GM19324 (cell line): ENCODE results near the gene C2orf92.
"Not testable (repeated sequence)": the region's sequence is repeated elsewhere in the genome, so short reads cannot be mapped to it uniquely, and the experiment has no call there.

ENCODE experiments used
- ATAC-seq: cut with Tn5 transposase; IDR thresholded peaks from one replicate; pipeline ENCODE4 v1.9.1; 2021; ENCODE audit warnings: mild to moderate bottlenecking, moderate library complexity; ENCODE audit not compliant: unreplicated experiment, low FRiP score

Gene C2orf92

GRCh38 chr2:97659256-97660043 lies 10.1 kb upstream of the C2orf92 start:
- no peak for ATAC-seq

- ATAC-seq: no peak
Measured at GRCh38 chr2:97660044-97660774, 9.3 kb upstream of the C2orf92 start.

DNA sequence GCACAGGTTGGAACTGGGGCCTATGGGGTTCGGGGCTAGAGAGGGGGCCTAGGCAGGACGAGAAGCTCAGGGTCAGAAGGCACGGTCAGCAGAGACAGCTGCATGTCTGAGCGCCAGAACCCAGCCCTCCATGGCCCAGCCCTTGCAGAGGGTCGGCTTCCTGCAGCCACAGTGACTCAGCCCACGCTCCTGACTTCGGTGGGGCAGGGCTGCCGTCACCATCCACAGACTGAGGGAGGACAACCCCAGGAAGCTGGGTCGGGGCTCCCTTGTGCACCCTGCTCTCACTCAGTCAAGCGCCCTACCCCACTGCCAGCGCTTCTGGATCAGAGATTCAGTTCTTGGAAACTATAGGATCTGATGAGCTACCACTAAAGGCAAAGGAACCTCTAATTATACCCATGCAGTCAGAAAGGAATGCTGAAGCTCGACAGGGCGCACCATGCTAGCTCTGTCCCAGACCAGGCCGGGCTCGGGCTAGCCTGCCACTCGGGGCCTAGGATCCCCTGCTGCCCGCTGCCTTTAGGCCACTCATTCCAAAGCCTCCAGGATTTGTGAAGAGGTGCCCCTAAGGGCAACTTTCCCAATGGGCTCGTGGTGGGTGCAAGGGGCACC lies 8.6 kb upstream of the C2orf92 start:
- ATAC-seq: no peak

GRCh38 chr2:97661927-97662326 lies 7.6 kb upstream of the C2orf92 start:
- ATAC-seq: no peak

DNA sequence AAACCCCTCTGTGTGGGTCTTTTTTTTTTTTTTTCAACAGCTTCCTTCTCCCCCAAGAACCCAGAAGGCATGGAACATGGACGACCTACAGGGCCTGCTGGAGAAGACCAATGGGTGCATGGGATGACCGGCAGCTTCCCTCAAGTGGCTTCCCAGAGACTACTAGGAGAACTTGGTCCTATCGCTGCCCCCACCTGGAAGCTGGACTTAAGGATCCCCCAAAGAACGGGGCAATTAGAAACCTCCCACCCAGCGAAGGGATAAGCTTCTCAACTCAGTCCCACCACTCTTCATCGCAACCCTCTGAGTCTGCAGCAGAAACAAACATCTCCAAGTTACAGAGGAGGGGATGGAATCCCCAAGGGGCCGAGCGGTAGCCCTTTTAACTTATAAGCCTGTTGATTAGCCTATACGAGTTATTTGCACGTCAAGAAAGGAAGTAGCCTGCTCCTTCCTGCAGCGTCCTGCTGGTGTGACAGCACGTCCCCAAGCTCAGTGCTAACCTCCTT lies 7.1 kb upstream of the C2orf92 start:
- no peak for ATAC-seq

DNA sequence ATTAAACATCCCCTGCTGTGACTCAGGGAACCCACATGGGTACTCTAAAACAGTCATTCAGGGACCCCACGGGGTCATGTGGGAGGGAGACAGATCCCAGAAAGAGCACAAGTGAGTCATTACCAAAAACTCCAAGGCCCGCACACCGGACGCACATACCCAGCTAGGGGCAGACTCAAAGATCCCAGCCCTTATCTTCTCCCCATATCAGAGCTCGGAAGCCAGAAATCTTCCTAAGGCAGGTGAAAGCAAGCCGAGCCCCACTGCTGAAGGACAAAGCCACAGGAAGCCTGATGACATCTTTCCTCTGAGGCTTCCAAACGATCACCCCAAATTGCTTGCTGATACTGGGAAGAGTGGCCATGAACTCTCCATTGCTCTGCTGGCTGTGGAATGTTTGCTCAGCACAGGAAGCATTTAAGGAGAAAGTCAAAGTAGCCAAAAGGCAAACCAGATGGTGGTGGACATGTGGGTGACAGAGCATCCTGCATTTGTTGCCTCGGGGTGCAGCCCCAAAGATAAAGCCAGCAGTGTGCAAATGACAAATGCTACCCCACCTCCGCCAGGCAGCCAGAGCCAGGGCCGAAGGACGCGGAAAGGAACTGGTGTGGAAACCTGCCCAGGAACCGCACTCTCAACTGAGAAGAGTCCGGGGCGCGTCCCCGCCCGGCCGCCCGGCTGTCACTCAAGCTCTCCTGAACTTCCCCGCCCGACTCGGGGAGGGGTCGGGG lies 6.5 kb upstream of the C2orf92 start:
- peak; percentile 55 for ATAC-seq

DNA sequence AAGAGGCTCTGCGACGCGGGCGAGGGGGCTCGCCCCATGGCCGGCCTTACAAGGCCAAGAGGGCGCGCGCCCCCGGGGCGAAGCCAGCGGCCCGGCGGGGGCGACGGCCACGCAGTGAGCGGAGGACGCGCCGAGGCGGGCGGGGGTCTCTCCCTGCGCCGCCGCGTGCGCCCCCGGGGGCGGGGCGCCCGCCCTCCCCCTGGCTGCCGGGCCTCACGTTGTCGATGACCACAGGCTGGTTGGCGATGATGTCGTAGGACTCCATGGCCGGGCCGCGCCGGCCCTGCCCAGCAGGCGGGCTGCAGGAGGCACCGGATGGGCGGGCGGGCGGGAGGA lies 5.9 kb upstream of the C2orf92 start:
- peak; percentile 50 for ATAC-seq

DNA sequence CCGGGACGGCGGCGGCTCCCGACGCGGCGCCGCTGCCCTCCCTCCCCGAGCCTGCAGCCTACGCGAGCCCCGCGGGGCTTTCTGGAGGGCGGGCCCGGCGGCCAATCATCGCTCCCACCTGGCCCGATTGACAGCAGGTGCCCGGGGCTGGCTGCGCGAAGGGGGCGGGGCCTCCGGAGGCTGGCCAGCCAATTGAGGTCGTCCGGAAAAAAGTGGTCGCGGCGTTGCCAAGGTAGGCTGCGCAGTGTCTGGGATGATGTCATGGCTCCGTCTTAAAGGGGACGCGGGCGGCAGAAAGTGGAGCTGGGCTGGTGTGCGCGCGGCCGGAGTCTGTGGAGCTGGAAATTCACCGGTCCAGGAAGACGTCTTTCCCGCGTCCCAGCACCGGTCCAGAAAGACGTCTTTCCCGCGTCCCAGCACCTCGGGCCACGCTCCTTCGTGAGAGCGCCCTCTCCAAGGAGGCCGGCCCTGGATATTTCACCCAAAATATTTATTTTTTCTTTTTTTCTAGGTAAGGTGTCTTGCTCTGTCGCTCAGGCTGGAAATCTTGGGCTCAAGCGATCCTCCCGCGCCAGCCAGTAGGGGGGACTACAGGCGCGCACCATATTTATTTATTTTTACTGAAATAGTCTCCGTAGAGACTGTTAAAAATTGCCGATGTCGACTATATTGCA lies 5.4 kb upstream of the C2orf92 start, which contains the start of gene ACTR1B:
Gene ACTR1B, minus strand, starts transcription at position 83 of the 674 bp plus-strand sequence. CDS start 154 bp downstream, outside the sequence.
- ATAC-seq: peak; percentile 93

GRCh38 chr2:97664636-97664970 lies 4.9 kb upstream of the C2orf92 start:
- ATAC-seq: no peak

GRCh38 chr2:97670471-97670870 lies 958 bp downstream of the C2orf92 start:
- no peak for ATAC-seq

DNA sequence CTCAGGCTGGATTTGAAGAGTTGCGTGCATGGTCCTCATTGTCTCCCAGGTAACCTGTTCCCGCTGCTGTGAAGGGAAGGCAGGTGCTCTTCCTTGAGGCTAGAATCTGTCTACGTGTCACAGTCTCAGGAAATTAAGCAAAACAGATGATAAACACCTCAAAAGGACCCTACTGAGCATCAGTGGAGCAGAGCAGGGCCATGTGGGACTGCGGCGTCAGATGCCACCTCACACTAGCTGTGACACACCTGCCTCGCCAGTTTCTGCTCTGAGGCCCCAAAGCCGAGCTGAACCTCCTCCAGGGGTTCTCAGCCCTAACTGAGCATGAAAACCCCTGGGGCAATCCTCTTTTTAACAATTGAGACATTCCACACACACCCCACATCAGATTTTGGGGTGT lies 2.0 kb downstream of the C2orf92 start:
- ATAC-seq: no peak

- not testable (repeated sequence) for ATAC-seq
Measured at GRCh38 chr2:97672606-97673140, 3.2 kb downstream of the C2orf92 start.

DNA sequence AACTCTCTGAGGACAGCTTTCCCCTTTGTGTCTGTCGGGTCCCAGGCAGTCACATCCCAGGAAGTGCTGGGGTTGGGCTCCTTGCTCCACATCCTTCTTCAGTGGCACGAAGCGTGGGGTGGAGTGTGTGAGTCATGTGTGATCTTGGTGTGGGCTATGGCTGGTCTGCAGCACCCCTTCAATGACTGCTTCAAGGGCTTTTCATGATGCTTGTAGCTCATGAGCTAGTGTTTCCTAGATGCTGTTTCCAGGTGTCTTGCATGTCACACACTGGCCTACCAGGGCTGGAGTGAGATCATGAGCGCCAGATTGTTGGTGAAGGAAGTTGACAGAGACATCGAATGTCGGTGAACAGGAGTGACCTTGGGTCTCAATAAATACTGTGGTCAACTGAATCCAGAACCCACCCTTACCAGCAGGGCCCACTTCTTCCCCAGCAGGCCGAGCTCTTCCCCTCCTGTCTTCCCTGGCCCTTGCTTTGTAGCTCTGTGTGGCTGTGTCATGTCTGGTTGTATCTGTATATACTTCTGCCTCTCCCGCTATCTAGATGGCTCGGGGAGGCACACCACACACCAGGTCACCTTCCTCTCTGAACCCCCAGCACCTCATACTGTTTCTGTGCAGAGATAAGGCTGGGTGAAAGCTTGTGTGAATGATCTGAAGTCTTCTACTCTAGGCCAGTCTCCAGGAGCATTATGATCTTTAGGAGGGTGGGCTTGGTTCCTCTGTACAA lies 3.8 kb downstream of the C2orf92 start:
- no peak for ATAC-seq

- ATAC-seq: no peak
Measured at GRCh38 chr2:97673915-97674283, 4.4 kb downstream of the C2orf92 start.

- no peak for ATAC-seq
Measured at GRCh38 chr2:97675430-97676113, 6.1 kb downstream of the C2orf92 start.

DNA sequence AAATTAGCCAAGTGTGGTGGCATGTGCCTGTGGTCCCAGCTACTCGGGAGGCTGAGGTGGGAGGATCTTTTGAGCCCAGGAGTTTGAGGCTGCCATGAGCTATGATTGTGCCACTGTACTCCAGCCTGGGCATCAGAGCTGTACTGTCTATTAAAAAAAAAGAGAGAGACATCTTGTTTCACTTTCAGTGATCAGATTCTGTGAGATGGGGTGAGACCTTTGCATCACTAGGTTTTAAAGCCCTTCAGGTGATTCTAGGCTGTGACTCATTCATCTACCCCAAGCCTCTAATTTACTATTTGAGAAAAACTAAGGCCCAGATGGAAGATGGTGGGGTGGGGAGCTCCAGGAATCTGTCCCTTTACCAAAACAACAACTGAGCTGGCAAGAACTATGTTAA lies 7.1 kb downstream of the C2orf92 start:
- ATAC-seq: no peak

- no peak for ATAC-seq
Measured at GRCh38 chr2:97677480-97677879, 8.0 kb downstream of the C2orf92 start.

GRCh38 chr2:97678298-97678697 lies 8.8 kb downstream of the C2orf92 start:
- no peak for ATAC-seq

GRCh38 chr2:97687235-97687634 lies 17.7 kb downstream of the C2orf92 start:
- ATAC-seq: not testable (repeated sequence)
